CD4-positive, alpha-beta T cell treated with Interleukin-10 for 1 hour (primary cell): ENCODE measurements around the gene CTRL.
"Not testable (repeated sequence)": the region's sequence is repeated elsewhere in the genome, so short reads cannot be mapped to it uniquely, and the experiment has no call there.

Experiments used
- DNase-seq: peaks from one replicate; pipeline ENCODE4 v3.0.0-alpha.2; 2020

CTRL gene

DNA sequence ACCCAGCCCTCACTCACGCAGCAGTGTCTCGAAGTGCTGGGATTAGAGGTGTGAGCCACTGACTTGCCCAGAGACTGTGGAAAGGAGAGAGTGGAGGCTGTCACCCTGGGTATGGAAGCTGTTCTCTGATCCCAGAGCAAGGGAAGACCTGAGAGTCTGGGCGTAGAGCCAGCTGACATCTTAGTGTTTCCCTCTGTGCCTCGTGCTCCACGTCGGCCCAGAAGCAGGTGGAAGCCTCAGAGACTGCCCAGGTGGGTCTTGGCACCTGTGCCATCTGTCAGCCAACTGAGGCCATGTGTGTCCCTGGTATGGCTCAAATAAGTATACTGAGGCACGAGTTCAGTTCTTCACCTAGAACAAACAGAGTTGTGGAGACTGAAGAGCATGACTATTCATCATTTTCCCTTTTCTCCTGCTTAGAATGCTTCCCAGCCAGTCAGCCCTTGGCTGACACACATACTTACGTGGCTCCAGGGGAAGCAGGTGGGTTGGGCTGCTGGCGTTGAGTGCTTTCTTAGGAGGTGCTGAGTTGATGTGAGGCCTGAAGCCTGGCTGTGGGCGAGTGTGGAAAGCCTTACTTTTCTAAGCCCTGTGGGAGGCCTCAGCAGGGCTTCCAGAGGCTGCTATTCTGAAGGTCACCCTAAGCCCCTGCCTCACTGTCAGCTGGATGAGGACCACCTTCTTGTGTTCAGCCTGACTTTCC, 8.1 kb downstream of the CTRL start:
- no peak for DNase-seq

DNA sequence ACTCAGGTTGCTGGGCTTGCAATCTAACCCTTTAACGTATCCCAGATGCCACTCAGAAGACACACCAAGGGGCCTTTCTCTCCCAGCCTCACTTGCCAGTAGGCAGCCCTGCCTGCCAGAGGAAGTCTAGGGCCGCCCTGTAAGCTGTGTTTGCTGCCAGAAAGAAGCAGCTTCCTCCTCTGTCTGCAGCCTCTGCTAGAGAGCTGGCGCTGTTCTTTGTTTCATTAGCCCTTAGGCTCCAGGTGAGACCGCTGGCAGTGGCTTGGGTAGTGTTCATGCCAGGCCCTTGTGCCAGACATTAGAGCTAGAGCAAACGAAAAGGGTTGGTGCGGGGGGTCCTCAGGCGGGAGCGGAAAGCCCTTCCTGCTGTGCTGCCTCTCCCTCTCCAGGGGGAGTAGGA, 8.9 kb downstream of the CTRL start:
- no peak for DNase-seq

DNA sequence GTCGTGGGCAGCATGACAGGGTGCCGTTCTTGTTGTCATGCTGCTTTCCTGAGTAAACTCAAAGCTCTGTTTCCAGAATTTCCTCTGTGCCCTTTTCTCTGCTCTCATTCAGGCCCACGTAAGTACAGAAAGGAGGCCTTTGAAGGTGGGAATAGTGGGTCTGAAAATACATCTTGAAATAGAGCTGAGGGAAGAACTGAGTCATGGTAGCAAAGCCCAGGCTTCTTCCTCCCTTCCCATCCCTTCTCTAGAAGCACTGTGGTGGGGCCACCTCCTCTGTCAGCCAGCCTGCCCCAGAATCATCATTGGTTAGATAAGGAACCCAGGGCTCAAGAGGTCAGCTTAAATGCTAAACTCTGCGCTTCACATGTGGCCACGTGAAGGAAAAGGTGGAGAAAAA, 9.4 kb downstream of the CTRL start:
- DNase-seq, result no peak

DNA sequence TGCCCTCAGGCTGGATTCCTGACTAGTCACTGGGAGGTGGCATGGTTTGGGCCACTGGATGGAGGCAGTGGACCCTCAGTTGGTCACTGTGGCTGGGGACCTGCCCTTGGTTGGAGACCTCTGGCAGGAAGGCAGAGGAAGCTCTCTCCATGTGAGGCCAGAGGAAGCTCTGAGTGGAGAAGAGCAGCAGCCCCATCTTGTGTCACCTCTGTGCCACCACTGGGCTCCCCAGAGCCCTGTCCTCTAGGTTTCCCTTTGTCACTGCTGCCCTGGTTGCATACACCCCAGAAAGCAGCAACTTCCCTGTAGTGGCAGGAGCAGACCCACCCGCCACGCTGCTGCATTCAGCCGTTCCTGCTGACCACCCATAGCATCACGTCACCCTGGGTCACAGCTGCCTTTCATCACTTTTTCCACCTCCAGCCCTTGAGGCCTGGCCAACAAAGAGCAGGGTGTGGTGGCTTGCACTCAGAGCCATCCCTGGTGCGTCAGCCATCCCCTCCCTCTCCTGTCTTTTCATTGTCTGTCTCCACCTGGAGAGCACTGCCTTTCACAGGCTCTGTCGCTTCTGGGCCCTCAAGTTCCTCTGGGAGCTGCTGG, 11.9 kb downstream of the CTRL start:
- no peak for DNase-seq

DNA sequence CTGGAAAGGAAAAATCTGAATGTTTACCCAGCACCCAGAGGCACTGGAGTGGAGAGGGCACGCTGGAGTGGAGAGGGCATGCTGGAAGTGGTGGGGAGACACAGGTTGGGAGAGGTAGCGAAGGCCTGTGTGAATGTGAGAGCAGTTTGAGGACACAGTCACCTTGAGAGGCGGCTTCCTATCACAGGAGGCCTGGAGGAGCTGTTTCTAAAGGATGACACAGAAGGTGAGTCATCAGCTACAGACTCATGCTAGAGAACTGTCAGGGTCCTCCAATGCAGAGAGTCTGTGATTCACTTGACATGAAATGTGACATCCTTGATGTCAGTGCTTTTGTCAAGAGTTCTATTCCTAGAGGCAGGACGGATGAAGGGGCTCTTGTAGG, 13.8 kb downstream of the CTRL start:
- no peak for DNase-seq

DNA sequence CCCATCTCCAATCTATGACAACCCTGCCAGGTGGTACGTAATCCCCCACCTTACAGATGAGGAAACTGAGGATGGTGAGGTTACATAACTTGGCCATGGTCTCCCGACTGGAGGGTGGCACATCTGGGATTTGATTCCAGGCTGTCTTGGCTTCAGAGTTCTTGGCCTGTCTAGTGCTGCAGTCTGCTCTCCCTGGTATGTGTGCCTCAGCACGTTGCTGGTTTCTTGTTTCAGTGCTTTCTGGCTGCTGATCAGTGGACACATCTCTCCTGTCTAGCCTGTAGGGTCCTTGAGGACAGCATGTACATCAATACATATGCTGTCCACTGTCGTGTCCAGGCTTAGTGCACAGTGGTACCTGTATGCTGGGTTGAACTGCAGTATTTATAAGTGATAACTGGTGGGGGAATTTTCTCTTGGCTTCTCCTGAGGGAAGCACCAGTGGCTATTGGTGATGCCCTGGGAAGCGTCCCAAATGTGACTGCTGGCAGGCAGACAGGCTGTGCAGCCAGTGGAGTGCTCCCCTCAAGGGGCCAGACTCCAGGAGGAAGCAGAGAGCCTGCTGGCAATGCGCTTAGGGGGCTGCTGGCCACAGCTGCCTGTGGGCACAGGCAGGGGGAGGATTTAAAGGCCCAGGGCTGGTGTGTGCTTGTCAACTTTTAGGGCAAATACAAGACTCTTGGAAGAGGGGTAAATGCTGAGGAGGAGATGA, 14.4 kb downstream of the CTRL start:
- DNase-seq, result no peak

DNA sequence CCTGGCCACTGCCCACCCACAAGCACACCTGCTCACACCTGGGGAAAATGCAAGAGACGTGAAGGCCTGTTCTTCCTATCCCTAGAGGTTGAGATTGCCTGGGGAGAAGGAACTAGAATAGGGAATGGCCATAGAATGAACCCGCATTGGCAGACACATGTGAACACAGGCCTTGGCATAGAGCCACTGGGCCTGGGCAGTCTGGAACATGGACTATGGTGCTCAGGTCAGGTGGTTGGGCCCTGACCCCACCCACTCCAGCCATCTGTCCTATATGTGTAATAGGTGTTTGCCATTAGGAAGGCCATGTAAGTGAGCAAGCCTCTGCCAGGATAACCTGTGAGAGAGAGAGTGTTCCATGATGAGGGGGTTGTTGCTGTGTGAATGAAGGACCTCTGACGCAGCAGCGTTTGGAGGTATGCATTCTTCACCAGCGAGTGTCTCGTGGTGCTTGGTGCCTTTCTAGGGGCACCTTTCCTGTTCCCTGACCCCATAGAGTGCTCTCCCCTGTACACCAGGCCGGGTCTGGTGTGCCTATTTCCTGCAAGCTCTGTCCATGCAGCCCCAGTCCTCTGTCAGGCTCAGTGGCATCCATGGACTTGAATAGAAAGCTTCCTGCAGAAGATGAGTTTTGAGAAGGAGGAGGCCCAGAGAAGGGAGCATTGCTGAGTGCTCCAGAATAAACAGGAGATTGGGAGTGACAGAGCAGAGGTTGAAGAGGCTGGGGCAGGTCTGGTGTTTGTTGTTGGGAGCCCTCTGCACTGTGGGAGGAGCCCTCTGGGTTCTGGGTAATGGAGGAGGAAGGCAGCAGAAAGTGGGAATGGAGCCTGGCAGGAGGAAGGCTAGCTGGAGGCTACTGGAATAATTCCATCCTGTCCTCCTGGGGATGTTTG, 15.6 kb downstream of the CTRL start:
- no peak for DNase-seq

DNA sequence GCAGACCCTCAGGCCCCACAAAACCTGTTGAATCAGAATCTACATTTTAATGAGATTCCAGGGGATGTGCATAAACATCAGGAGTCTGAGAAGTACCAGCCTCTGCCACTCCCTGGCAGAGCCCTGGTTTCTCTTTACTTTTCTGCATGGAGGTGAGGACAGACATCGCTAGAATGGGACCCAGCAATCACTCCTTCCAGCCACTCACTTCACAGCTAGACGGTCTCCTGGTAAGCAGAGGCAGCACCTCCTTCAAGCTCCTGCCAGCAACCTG, 16.2 kb downstream of the CTRL start:
- not testable (repeated sequence) for DNase-seq

DNA sequence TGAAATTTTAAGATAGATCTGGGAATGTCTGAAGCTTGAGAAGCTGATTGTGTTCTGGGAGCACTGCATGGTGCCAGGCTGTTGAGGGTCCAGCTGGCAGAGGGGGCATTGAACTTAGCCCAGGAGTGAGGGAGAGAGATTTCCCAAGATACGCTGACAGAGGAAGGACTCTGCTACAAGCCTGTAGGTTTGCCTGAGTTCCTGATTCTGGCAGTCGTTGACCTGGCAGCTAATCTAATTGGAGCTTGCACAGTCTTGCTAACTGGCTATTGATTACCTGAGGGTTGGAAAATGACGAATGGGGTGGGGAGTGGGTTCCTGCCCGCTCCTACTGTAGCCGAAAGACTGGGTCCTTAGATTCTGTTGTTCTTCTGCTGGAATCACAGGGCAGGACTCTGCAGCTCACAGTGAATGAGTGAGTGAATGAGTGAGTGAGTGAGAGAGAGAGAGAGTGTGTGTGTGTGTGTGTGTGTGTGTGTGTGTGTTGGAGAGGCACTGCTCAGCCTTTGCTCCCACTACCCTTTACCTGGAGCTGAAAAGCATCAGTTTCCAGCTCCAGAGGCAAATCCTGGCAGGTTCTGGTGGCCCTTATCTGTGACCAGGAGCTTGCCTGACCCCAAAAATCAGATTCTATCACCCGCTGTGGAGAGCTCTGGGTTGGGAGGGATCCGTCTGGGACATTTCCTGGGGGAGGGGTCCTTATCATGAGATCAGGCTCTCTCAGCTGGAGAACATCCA, 16.7 kb downstream of the CTRL start:
- no peak for DNase-seq

DNA sequence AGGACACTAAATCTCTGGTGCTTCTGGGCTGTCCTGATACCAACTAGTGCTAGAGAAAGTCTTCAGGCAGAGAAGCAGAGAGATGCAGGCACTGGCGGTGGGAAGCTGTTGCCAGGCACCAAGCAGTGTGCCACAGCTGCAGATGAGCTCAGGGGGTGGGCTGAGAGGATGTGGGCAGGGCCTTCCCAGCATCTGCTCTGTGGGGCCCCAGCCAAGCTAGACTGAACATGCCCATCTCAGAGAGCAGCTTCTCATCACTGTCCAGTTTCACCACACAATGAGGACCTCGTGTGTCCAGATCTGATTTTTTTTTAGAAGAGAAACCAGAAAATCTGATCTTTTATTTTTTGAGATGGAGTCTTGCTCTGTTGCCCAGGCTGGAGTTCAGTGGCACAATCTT, 21.5 kb downstream of the CTRL start:
- DNase-seq, result no peak

DNA sequence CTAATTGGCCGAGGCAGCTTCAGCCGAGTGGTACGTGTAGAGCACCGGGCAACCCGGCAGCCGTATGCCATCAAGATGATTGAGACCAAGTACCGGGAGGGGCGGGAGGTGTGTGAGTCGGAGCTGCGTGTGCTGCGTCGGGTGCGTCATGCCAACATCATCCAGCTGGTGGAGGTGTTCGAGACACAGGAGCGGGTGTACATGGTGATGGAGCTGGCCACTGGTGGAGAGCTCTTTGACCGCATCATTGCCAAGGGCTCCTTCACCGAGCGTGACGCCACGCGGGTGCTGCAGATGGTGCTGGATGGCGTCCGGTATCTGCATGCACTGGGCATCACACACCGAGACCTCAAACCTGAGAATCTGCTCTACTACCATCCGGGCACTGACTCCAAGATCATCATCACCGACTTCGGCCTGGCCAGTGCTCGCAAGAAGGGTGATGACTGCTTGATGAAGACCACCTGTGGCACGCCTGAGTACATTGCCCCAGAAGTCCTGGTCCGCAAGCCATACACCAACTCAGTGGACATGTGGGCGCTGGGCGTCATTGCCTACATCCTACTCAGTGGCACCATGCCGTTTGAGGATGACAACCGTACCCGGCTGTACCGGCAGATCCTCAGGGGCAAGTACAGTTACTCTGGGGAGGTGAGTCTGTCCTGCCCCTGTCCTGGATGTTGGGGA, 22.5 kb downstream of the CTRL start:
- DNase-seq, result no peak

DNA sequence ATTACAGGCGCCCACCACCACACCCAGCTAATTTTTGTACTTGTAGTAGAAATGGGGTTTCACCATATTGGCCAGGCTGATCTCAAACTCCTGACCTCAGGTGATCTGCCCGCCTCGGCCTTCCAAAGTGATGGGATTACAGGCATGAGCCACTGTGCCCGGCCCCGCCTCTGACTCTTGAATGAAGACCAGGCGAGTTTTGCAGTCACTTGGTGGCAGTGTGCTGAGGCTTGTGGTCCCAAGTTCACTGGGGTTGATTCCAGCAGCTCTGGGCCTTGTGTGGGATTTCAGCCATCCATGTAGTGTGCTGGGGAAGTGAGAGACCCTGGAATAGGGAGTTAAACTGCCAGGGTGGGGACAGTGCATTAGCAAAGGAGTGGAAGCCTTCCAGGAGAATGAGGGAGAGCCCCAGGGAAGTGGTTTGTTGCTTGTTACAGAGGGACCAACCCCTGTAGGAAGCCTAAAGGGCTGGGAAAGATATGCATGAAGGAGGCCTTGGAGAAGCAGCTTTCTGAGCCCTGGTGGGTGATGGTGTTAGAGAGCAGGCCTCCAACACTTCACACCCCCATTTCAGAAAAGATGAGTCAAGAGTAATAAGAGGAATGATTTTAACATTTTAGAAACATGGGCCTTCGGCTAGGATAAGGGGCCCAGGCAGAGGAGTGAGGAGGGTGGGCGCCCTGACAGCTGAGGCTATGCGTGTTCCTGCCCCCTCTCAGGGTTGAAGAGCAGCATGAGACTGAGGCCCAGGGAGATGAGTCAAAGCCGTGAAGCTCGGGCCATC, 24.1 kb downstream of the CTRL start:
- DNase-seq, result no peak

DNA sequence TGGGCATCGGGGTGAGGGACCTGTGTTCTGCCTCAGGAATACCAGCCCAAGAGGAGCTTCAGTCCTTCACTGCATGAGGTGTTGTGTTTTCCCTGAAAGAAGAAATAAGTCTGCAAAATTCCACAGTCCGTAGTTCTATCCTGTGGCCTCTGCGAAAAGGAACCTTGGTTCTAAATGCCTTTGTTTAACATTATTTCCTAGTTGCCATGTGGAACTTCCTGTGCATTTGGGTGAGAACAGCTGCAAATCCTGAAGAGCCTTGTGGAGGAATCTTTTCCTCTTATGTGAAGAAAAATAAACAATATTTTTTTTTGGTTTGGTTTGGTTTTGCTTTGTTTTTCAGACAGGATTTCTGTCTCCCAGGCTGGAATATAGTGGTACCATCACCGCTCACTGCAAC, 28.8 kb downstream of the CTRL start:
- no peak for DNase-seq

DNA sequence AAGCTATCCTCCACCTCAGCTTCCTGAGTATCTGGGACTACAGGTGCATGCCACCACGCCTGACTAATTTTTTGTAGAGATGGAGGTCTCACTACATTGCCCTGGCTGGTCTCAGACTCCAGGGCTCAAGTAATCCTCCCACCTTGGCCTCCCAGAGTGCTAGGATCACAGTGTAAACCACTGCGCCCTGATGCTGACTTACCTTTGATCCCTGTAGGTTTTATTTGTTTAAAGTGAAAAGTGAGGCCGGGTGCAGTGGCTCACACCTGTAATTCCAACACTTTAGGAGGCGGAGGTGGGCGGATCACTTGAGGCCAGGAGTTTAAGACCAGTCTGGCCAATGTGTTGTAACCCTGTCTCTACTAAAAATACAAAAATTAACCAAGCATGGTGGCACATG, 29.9 kb downstream of the CTRL start:
- DNase-seq, result no peak

DNA sequence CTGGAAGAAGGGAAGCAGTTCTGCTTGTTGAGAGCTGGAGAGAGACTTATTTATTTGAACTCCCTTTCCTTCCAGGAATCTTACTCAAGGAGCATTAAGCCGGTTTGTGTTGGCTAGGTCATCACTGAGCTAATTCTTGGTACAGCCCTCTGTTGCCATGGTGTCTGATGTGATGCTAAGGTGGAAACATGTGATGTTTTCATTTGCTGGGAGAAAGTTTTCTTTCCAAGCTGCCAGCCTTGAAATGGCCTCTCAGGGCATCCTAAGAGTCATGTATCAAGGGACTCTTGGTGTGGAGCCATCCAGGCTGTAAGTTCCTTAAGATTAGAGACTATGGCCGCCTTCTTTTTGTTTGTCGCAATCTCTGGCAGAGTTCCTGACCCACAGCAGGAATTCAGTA, 34.4 kb downstream of the CTRL start:
- no peak for DNase-seq

DNA sequence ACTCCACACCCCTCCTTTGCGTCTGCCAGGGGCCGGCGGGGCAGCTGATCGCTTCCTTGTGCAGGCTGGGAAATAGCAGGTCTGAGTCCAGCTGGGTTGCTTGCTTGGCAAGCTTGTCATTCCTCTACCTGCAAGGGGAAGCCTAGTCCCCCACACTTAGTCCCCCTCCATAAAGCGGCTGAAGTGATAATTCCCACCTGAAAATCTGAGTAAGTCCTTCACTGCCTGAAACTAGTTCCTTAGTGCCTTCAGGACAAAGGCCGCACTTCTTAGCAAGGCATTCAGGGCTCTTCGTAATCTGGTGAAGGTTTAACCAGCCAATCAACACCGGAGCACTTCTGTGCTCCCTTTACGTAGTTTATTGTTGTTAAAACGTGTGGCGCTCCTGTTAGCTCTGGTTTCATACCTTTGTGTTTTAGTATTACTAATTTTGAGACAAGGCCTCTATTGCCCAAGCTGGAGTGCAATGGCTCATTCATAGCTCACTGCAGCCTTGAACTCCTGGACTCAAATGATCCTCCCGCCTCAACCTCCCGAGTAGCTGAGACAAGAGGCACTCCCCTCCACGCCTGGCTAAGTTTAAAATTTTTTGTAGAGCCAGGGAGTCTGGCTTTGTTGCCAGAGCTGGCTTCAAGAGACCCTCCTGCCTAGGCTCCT, 37.8 kb downstream of the CTRL start:
- no peak for DNase-seq

DNA sequence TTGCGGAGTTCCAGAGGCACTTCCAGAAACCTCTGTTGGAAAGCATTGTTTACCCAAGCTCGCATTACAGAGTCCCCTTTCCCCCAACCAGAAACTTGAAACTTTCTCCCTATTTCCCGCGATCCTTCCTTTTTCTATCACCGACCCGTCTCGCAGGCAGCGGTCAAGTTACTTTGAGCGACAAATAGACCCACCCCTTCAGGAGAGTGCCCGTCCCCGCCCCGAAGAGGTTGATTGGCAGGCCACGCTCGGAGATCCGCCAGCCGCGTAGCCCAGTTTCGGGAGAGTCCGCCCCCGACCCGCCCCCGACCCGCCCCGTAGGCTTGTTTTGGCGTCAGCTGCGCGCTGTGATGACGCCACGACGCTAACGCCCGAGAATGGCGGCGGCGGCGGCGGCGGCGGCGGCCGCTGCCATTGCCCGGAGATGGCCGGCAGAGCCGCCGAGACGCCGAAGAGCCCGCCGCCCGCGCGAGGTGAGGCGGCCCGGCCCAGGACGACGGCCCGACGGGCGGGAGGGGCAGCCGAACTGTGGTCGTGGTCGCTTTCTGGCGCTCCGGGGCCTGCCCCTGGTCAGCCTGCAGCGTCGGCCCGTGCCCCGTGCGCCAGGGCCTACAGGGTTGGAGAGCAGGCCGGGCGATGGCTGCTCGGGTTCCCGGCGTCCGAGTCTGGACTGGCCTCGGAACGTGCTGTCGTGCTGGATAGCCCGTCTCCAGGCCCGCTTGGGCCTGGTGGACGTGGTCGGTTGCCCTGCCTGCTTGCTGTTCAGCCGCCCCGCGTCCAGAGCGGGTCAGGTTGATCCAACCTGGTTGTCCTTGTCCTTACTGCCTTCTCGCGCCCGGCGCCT, 38.5 kb downstream of the CTRL start, which contains the start of gene PSKH1:
Gene PSKH1, plus strand, starts transcription at position 356 of the 844 bp plus-strand sequence. CDS start 15,496 bp downstream, outside the sequence.
- peak; percentile 94 for DNase-seq

DNA sequence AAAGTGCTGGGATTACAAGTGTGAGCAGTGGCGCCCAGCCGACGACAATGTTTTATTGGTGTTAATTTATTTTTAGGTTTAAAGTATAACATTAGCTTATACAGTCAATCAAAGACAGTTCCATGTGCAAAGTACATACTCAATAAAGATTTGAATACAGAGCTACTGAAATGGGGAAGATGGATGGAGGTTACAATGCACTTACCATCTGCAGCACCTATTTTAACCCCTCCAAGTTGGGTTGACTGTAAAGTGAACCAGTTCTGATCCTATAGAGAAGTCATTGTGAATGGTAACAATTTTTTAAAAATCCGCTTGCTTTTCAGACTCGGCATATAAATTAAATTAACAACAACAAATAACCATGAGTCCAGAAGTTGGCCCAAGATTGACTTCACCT, 39.3 kb downstream of the CTRL start:
- no peak for DNase-seq

DNA sequence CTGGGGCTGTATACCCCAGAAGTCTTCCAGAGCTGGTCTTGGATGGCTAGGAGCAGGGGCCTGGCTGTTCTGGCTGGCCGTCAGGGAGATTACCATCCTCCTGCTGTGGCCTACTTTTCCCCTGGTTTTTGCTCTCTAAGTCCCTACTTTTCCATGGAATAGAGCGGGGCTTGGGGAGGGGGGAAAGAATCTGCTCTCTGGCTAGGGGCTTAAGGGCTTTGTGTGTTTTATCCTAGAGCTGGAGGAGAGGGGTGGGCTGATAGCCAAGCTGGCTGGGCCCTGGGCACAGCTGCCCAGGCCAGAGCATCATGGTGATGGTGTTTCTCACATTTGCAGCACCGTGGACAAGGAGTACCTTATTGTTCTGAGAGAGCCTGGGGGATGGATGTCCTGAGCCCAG, 43.3 kb downstream of the CTRL start:
- DNase-seq, result no peak

DNA sequence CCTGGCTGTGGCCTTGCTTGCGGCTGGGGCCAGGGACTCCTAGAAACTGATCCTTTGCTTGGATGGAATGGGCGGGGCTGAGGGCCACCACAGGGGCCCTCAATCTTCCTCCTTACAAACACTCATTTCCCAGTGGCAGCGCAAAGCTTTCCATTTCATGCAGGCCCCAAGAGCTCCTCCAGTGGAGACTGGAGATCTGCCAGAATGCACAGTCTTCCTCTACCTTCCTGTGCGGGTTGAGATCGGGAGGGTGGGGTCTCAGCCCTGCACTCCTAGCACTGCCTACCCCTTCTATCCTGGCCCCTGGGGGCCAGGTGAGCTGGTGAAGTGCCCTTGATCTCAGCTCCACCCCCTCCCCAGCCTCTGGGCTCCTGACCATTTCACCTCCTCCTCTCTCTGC, 45.3 kb downstream of the CTRL start:
- no peak for DNase-seq
